Measurements from ENCODE around the gene FCGR1A.
"Not testable (repeated sequence)": the region's sequence is repeated elsewhere in the genome, so short reads cannot be mapped to it uniquely, and the experiment has no call there.

- TF ChIP-seq, protein P1, sequence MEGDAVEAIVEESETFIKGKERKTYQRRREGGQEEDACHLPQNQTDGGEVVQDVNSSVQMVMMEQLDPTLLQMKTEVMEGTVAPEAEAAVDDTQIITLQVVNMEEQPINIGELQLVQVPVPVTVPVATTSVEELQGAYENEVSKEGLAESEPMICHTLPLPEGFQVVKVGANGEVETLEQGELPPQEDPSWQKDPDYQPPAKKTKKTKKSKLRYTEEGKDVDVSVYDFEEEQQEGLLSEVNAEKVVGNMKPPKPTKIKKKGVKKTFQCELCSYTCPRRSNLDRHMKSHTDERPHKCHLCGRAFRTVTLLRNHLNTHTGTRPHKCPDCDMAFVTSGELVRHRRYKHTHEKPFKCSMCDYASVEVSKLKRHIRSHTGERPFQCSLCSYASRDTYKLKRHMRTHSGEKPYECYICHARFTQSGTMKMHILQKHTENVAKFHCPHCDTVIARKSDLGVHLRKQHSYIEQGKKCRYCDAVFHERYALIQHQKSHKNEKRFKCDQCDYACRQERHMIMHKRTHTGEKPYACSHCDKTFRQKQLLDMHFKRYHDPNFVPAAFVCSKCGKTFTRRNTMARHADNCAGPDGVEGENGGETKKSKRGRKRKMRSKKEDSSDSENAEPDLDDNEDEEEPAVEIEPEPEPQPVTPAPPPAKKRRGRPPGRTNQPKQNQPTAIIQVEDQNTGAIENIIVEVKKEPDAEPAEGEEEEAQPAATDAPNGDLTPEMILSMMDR (optimal IDR thresholded peaks at IDR 0.05 in 1 of 3, IDR thresholded peaks at IDR 0.05 in 1 of 3, conservative IDR thresholded peaks at IDR 0.05 in 1 of 3; ENCODE audit: extremely low read depth in 1 of 3, insufficient read depth in 2 of 3, low read length in 3 of 3), result not testable (repeated sequence)
- not testable (repeated sequence) for TF ChIP-seq EZH2 (IDR thresholded peaks at IDR 0.05; ENCODE audit: low read length)
Observed at GRCh38 chr1:149787688-149788451, 5.4 kb downstream of the FCGR1A start.
